Parathyroid adenoma (tissue), 2 donors: Measurements from ENCODE around the gene FAM222B.
"Not testable (repeated sequence)": the region's sequence is repeated elsewhere in the genome, so short reads cannot be mapped to it uniquely, and the experiment has no call there.

Experiments
- H2AFZ ChIP-seq: fragments of 300-600 bp; sonication (generic); one replicate; pipeline ENCODE4 v1.7.0; 2017; ENCODE audit warnings: antibody characterized with exemption, mild to moderate bottlenecking
- H3K27ac ChIP-seq: fragments of 300-600 bp; sonication (generic); one replicate; pipeline ENCODE4 v1.7.0; 2017
- H3K27me3 ChIP-seq: fragments of 300-600 bp; sonication (generic); one replicate; pipeline ENCODE4 v1.7.0; 2017; ENCODE audit warnings: low read length; ENCODE audit not compliant: control insufficient read depth, insufficient read depth
- H3K36me3 ChIP-seq: fragments of 300-600 bp; sonication (generic); one replicate; pipeline ENCODE4 v1.7.0; 2017; ENCODE audit warnings: low read length; ENCODE audit not compliant: control insufficient read depth, insufficient read depth
- H3K4me1 ChIP-seq: fragments of 300-600 bp; sonication (generic); one replicate; pipeline ENCODE4 v1.7.0; 2017; ENCODE audit warnings: control low read depth
- H3K4me2 ChIP-seq: fragments of 300-600 bp; sonication (generic); one replicate; pipeline ENCODE4 v1.7.0; 2017; ENCODE audit warnings: low read length
- H3K4me3 ChIP-seq: fragments of 300-600 bp; sonication (generic); one replicate; pipeline ENCODE4 v1.7.0; 2017; ENCODE audit warnings: low read depth, low read length
- H3K79me2 ChIP-seq: fragments of 300-600 bp; sonication (generic); one replicate; pipeline ENCODE4 v1.7.0; 2017; ENCODE audit warnings: control low read depth
- H3K9ac ChIP-seq: fragments of 300-600 bp; sonication (generic); one replicate; pipeline ENCODE4 v1.7.0; 2017; ENCODE audit warnings: mild to moderate bottlenecking
- H3K9me3 ChIP-seq: fragments of 300-600 bp; sonication (generic); one replicate; pipeline ENCODE4 v1.7.0; 2017; ENCODE audit warnings: low read length; ENCODE audit not compliant: control insufficient read depth
- TF ChIP-seq, protein P1 (sequence below): fragments of 300-600 bp; sonication (generic); IDR thresholded peaks from one replicate; pipeline ENCODE4 v1.7.0; 2017; ENCODE audit warnings: antibody characterized with exemption, mild to moderate bottlenecking
- donor health status: primary hyperparathyroidism.

Gene FAM222B

DNA sequence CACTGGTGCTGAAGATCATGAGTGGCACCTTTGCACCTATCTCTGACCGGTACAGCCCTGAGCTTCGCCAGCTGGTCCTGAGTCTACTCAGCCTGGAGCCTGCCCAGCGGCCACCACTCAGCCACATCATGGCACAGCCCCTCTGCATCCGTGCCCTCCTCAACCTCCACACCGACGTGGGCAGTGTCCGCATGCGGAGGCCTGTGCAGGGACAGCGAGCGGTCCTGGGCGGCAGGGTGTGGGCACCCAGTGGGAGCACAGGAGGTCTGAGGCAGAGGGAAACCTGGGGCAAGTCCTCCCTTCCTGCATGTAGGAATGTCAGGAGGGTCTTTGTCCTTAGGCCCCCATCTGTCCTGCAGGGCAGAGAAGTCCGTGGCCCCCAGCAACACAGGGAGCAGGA, 105.3 kb downstream of the FAM222B start:
- no peak overlapping the region for H3K27ac ChIP-seq
- no peak overlapping the region for H2AFZ ChIP-seq
- no peak overlapping the region for H3K9ac ChIP-seq
- no peak overlapping the region for H3K4me3 ChIP-seq
- no peak overlapping the region for H3K4me2 ChIP-seq
- H3K4me1 ChIP-seq: no peaks in the 10 kb centered on the region
- H3K36me3 ChIP-seq: no peaks in the 10 kb centered on the region
- H3K9me3 ChIP-seq: no peaks in the 10 kb centered on the region
- H3K79me2 ChIP-seq: no peaks in the 10 kb centered on the region
- no peaks in the 10 kb centered on the region for H3K27me3 ChIP-seq
- TF ChIP-seq, protein P1, sequence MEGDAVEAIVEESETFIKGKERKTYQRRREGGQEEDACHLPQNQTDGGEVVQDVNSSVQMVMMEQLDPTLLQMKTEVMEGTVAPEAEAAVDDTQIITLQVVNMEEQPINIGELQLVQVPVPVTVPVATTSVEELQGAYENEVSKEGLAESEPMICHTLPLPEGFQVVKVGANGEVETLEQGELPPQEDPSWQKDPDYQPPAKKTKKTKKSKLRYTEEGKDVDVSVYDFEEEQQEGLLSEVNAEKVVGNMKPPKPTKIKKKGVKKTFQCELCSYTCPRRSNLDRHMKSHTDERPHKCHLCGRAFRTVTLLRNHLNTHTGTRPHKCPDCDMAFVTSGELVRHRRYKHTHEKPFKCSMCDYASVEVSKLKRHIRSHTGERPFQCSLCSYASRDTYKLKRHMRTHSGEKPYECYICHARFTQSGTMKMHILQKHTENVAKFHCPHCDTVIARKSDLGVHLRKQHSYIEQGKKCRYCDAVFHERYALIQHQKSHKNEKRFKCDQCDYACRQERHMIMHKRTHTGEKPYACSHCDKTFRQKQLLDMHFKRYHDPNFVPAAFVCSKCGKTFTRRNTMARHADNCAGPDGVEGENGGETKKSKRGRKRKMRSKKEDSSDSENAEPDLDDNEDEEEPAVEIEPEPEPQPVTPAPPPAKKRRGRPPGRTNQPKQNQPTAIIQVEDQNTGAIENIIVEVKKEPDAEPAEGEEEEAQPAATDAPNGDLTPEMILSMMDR: no peak

GRCh38 chr17:28735913-28736769, 106.4 kb downstream of the FAM222B start:
- not testable (repeated sequence) for H3K9ac ChIP-seq, H3K79me2 ChIP-seq, H3K27me3 ChIP-seq, H3K4me1 ChIP-seq, H2AFZ ChIP-seq, H3K4me2 ChIP-seq, H3K4me3 ChIP-seq, H3K36me3 ChIP-seq, H3K9me3 ChIP-seq, H3K27ac ChIP-seq

GRCh38 chr17:28735242-28735722, 107.3 kb downstream of the FAM222B start:
- H3K27ac ChIP-seq: no peak overlapping the region
- H3K4me2 ChIP-seq: no peak overlapping the region
- no peak overlapping the region for H3K9ac ChIP-seq
- no peak overlapping the region for H3K4me3 ChIP-seq
- no peaks in the 10 kb centered on the region for H3K27me3 ChIP-seq
- TF ChIP-seq, protein P1: no peak
- H3K79me2 ChIP-seq: no peaks in the 10 kb centered on the region
- H2AFZ ChIP-seq: no peak overlapping the region
- H3K9me3 ChIP-seq: no peaks in the 10 kb centered on the region
- H3K36me3 ChIP-seq: no peaks in the 10 kb centered on the region
- no peaks in the 10 kb centered on the region for H3K4me1 ChIP-seq

DNA sequence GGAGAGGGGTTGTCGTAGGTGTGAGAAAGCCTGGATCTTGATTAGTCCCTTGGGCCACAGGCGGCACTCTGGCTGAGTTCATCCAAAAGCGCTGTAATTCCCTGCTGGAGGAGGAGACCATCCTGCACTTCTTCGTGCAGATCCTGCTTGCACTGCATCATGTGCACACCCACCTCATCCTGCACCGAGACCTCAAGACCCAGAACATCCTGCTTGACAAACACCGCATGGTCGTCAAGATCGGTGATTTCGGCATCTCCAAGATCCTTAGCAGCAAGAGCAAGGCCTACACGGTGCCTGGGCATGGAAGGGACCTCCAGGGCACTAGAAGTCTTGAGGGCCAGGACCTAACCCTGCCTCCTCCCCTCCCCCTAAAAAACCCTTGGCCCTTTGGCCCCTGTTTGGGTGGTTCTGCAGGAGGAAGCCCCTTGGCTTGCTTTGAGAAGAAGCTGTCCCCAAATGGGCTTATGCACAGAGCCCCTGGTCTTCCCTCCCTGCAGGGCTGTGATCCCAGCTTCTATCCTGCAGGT, 107.8 kb downstream of the FAM222B start:
- no peak overlapping the region for H2AFZ ChIP-seq
- H3K4me1 ChIP-seq: no peaks in the 10 kb centered on the region
- H3K4me3 ChIP-seq: no peak overlapping the region
- H3K9ac ChIP-seq: no peak overlapping the region
- TF ChIP-seq, protein P1: no peak
- H3K4me2 ChIP-seq: no peak overlapping the region
- no peaks in the 10 kb centered on the region for H3K36me3 ChIP-seq
- H3K79me2 ChIP-seq: no peaks in the 10 kb centered on the region
- H3K27ac ChIP-seq: no peak overlapping the region
- H3K9me3 ChIP-seq: no peaks in the 10 kb centered on the region
- no peaks in the 10 kb centered on the region for H3K27me3 ChIP-seq

- Histone ChIP-seq H3K4me1 (no peaks in the 10 kb centered on the region), H3K27me3 (no peaks in the 10 kb centered on the region), H3K9ac (no peak overlapping the region), H2AFZ (no peak overlapping the region), H3K9me3 (no peaks in the 10 kb centered on the region), H3K27ac (no peak overlapping the region), H3K4me3 (no peak overlapping the region), H3K4me2 (no peak overlapping the region), H3K36me3 (no peaks in the 10 kb centered on the region), H3K79me2 (no peaks in the 10 kb centered on the region)
- TF ChIP-seq, protein P1: no peak
Observed at GRCh38 chr17:28733346-28733745, 109.2 kb downstream of the FAM222B start.
